MG63 (cell line): ENCODE data around the gene LHX5. TPM values are rescaled to one million over a fixed set of nuclear protein-coding genes. Genes with fewer than 3 reads are reported as not detected.
A peak's percentile ranks its signal among the peaks of the same experiment; 100 is the strongest.

Experiments used
- DNase-seq: peaks from one replicate; pipeline ENCODE4 v3.0.0-alpha.2; 2020
- H3K27me3 ChIP-seq: fragments of 250-450 bp; sonication (Bioruptor Pico); 2 replicates; pipeline ENCODE4 v1.5.1; 2020; ENCODE audit warnings: mild to moderate bottlenecking, moderate library complexity
- H3K36me3 ChIP-seq: fragments of 250-450 bp; sonication (Bioruptor Pico); 2 replicates; pipeline ENCODE4 v1.5.1; 2020; ENCODE audit warnings: mild to moderate bottlenecking, moderate library complexity
- H3K4me3 ChIP-seq: fragments of 250-450 bp; sonication (Bioruptor Pico); 2 replicates; pipeline ENCODE4 v1.5.1; 2020; ENCODE audit warnings: mild to moderate bottlenecking, moderate library complexity
- H3K9me3 ChIP-seq: fragments of 250-450 bp; sonication (Bioruptor Pico); 2 replicates; pipeline ENCODE4 v1.5.1; 2020; ENCODE audit warnings: mild to moderate bottlenecking, moderate library complexity
- total RNA-seq: library from RNA; depleted of rRNA; stranded (reverse); fragments of >200 nt; shearing (Covaris generic); gene quantifications from 2 replicates; pipeline ENCODE4 v1.2.3, GENCODE V29; 2014; ENCODE audit warnings: low replicate concordance

LHX5 gene
- total RNA-seq, 1 experiment from 2014 or later, result not detected

- H3K36me3 ChIP-seq, result no peaks in the 10 kb centered on the region
- peaks cover 98% of the 10 kb centered on the region for H3K27me3 ChIP-seq
- DNase-seq, result no peak
- H3K9me3 ChIP-seq, result no peaks in the 10 kb centered on the region
- H3K4me3 ChIP-seq, result no peak overlapping the region
Measured at GRCh38 chr12:113469949-113470743, 1.5 kb downstream of the LHX5 start.

- DNase-seq, result no peak
- Histone ChIP-seq H3K9me3 (no peaks in the 10 kb centered on the region), H3K4me3 (no peak overlapping the region), H3K27me3 (peaks cover 98% of the 10 kb centered on the region), H3K36me3 (no peaks in the 10 kb centered on the region)
Measured at GRCh38 chr12:113469224-113469948, 2.3 kb downstream of the LHX5 start.

- no peaks in the 10 kb centered on the region for H3K9me3 ChIP-seq
- DNase-seq, result no peak
- H3K27me3 ChIP-seq, result peaks cover 98% of the 10 kb centered on the region
- H3K36me3 ChIP-seq, result no peaks in the 10 kb centered on the region
- H3K4me3 ChIP-seq, result no peak overlapping the region
Measured at GRCh38 chr12:113468365-113469223, 3.1 kb downstream of the LHX5 start.

- Histone ChIP-seq H3K4me3 (no peak overlapping the region), H3K27me3 (peaks cover 98% of the 10 kb centered on the region), H3K36me3 (no peaks in the 10 kb centered on the region), H3K9me3 (no peaks in the 10 kb centered on the region)
- no peak for DNase-seq
Measured at GRCh38 chr12:113467502-113468364, 3.9 kb downstream of the LHX5 start.

GRCh38 chr12:113467142-113467501, 4.5 kb downstream of the LHX5 start:
- no peak overlapping the region for H3K4me3 ChIP-seq
- H3K9me3 ChIP-seq, result no peaks in the 10 kb centered on the region
- H3K36me3 ChIP-seq, result no peaks in the 10 kb centered on the region
- H3K27me3 ChIP-seq, result peaks cover 96% of the 10 kb centered on the region
- DNase-seq, result no peak

- DNase-seq, result no peak
- Histone ChIP-seq H3K36me3 (no peaks in the 10 kb centered on the region), H3K4me3 (no peak overlapping the region), H3K27me3 (peaks cover 91% of the 10 kb centered on the region), H3K9me3 (no peaks in the 10 kb centered on the region)
Measured at GRCh38 chr12:113466454-113467141, 5.1 kb downstream of the LHX5 start.

- peaks cover 87% of the 10 kb centered on the region for H3K27me3 ChIP-seq
- no peaks in the 10 kb centered on the region for H3K36me3 ChIP-seq
- H3K4me3 ChIP-seq, result no peak overlapping the region
- H3K9me3 ChIP-seq, result no peaks in the 10 kb centered on the region
- no peak for DNase-seq
Measured at GRCh38 chr12:113465808-113466453, 5.7 kb downstream of the LHX5 start.

- no peaks in the 10 kb centered on the region for H3K36me3 ChIP-seq
- peaks cover 82% of the 10 kb centered on the region for H3K27me3 ChIP-seq
- H3K9me3 ChIP-seq, result no peaks in the 10 kb centered on the region
- DNase-seq, result no peak
- no peak overlapping the region for H3K4me3 ChIP-seq
Measured at GRCh38 chr12:113464852-113465719, 6.6 kb downstream of the LHX5 start.

GRCh38 chr12:113464452-113464775, 7.3 kb downstream of the LHX5 start:
- no peak for DNase-seq
- no peaks in the 10 kb centered on the region for H3K36me3 ChIP-seq
- H3K9me3 ChIP-seq, result no peaks in the 10 kb centered on the region
- H3K27me3 ChIP-seq, result peaks cover 75% of the 10 kb centered on the region
- no peak overlapping the region for H3K4me3 ChIP-seq

- no peak for DNase-seq
- H3K36me3 ChIP-seq, result no peaks in the 10 kb centered on the region
- H3K4me3 ChIP-seq, result no peak overlapping the region
- H3K9me3 ChIP-seq, result no peaks in the 10 kb centered on the region
- peaks cover 70% of the 10 kb centered on the region for H3K27me3 ChIP-seq
Measured at GRCh38 chr12:113463746-113464451, 7.8 kb downstream of the LHX5 start.

GRCh38 chr12:113462998-113463745, 8.5 kb downstream of the LHX5 start:
- Histone ChIP-seq H3K27me3 (peaks cover 63% of the 10 kb centered on the region), H3K36me3 (no peaks in the 10 kb centered on the region), H3K9me3 (no peaks in the 10 kb centered on the region), H3K4me3 (no peak overlapping the region)
- no peak for DNase-seq

- peak; percentile 75 for DNase-seq
- no peaks in the 10 kb centered on the region for H3K36me3 ChIP-seq
- no peaks in the 10 kb centered on the region for H3K9me3 ChIP-seq
- no peak overlapping the region for H3K4me3 ChIP-seq
- H3K27me3 ChIP-seq, result peaks cover 60% of the 10 kb centered on the region
Measured at GRCh38 chr12:113462117-113462774, 9.4 kb downstream of the LHX5 start.

- no peaks in the 10 kb centered on the region for H3K9me3 ChIP-seq
- no peak overlapping the region for H3K4me3 ChIP-seq
- H3K27me3 ChIP-seq, result peaks cover 55% of the 10 kb centered on the region
- DNase-seq, result no peak
- no peaks in the 10 kb centered on the region for H3K36me3 ChIP-seq
Measured at GRCh38 chr12:113461666-113462065, 10.0 kb downstream of the LHX5 start.
